AG04450 (cell line): Measurements from ENCODE around the gene WHRN. TPM values are rescaled to one million over a fixed set of nuclear protein-coding genes. Genes with fewer than 3 reads are reported as not detected.

Experiments used
- CTCF ChIA-PET: fragments of 300-600, 350-600 bp; formaldehyde crosslinking; extraction: SDS; loops from one replicate; lab custom pipeline; 2022; ENCODE audit warnings: antibody characterized with exemption, inconsistent platforms; lab: Charles Lee
- POLR2A ChIA-PET: fragments of 350-600 bp; formaldehyde crosslinking; extraction: SDS; loops from one replicate; lab custom pipeline; 2021; ENCODE audit warnings: antibody characterized with exemption, inconsistent platforms; lab: Yijun Ruan, JAX
- DNase-seq: peaks from one replicate; pipeline ENCODE4 v3.0.0-alpha.2; 2011; ENCODE audit warnings: low read depth, low spot score
- H3K27ac ChIP-seq: one replicate; pipeline ENCODE4 v1.5.1; 2012; ENCODE audit warnings: low read depth, low read length, control low read depth
- H3K27me3 ChIP-seq: one replicate; pipeline ENCODE4 v1.6.0; 2012; ENCODE audit warnings: low read length; ENCODE audit not compliant: control insufficient read depth, insufficient read depth
- H3K4me3 ChIP-seq: 2 replicates; pipeline ENCODE4 v1.5.1; 2011; ENCODE audit warnings: mild to moderate bottlenecking, low read depth, low read length, control low read depth
- H3K9me3 ChIP-seq: 2 replicates; pipeline ENCODE4 v1.5.1; 2012; ENCODE audit warnings: low read length; ENCODE audit not compliant: control insufficient read depth, insufficient read depth
- CTCF ChIP-seq: IDR thresholded peaks from 2 replicates; pipeline ENCODE4 v1.5.1; 2011; ENCODE audit warnings: low read depth, low read length, control low read depth, inconsistent platforms
- polyA plus RNA-seq: library from polyadenylated mRNA; depleted of rRNA; stranded (reverse); fragments of >200 nt; gene quantifications from 2 replicates; pipeline ENCODE4 v1.2.3, GENCODE V29; 2011

Gene WHRN
- polyA plus RNA-seq, 1 experiment, result 1.1 TPM

DNA sequence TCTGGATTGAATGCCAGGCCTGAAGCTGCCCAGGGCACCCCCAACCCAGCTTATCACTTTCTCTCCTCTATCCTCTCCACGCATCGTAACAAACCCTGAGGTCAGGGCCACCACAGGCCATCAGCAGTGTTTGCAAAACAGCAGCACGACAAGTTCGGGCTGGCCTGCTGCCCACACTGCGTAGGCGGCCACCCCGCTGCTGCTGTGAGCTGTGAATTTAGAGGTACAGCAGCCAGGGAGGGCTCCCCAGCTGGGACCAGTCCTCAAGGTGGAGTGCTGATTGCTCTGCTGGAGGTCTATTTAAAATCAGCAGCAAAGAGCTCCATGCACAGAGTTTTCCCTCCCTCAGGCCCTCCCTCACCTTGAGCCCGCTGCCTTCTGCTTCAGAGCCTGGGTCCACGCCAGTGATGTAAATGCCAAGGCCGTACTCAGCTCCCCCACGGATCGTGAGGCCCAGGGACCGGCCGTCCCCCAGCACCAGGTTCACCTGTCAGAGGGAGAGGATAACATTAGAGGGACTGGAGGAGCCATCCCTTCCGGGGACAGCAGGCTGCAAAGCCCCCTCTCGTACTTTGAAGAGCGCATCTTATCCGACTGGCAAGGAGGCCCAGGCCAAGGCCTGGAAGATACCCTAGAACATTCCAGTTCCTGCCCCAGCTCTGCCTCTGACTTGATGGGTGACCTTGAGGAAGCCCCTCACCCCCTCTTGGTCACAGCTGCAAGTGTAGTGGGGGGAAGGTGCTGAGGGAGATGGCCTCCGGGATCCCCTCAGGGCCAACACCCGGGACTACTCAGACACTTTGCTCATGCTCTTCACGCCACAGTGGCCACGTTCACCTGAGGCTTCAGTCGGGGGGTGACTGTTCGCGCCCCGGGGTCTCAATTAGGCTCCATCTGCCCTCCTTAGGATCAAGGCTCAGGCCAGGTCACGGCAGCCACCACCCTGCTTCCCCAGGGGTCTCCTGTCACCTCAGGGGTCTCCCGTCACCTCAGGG is 39.1 kb downstream of the WHRN start:
- Histone ChIP-seq H3K27ac (no peak overlapping the region), H3K9me3 (peaks cover 7% of the 10 kb centered on the region), H3K27me3 (peaks cover 2% of the 10 kb centered on the region), H3K4me3 (no peak overlapping the region)
- ChIA-PET CTCF (no interaction called here), POLR2A (interaction anchor here (0.6 kb wide), 1 partner anchor 10 kb away, joined by 3 read pairs; no protein-coding TSS in a partner anchor)
- no peak for TF ChIP-seq CTCF
- DNase-seq, result no peak

DNA sequence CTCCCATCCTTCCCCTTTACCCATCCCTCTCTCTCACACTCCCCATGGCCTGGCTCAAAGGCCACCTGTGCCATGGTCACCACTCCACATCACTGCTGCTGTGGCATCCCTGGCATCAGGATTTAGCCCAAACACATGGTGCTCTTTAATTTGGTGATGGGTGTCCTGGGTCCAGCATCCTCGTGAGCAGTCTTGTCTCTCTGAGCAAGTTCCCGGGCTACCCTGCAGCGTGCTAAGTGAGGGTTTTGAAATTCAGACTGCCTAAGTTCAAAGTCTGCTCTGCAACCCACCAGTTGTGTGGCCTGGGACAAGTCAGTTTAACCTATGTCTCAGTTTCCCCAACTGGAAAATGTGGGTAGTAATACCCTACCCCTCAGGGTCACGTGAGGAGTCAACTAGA is 39.9 kb downstream of the WHRN start:
- no peak overlapping the region for H3K27ac ChIP-seq
- no peak overlapping the region for H3K4me3 ChIP-seq
- ChIA-PET POLR2A (no interaction called here), CTCF (interaction anchor here (1.0 kb wide), 1 partner anchor 382 kb away, joined by 3 read pairs; no protein-coding TSS in a partner anchor)
- no peak for DNase-seq
- peaks cover 7% of the 10 kb centered on the region for H3K9me3 ChIP-seq
- H3K27me3 ChIP-seq, result no peaks in the 10 kb centered on the region
- no peak for TF ChIP-seq CTCF

DNA sequence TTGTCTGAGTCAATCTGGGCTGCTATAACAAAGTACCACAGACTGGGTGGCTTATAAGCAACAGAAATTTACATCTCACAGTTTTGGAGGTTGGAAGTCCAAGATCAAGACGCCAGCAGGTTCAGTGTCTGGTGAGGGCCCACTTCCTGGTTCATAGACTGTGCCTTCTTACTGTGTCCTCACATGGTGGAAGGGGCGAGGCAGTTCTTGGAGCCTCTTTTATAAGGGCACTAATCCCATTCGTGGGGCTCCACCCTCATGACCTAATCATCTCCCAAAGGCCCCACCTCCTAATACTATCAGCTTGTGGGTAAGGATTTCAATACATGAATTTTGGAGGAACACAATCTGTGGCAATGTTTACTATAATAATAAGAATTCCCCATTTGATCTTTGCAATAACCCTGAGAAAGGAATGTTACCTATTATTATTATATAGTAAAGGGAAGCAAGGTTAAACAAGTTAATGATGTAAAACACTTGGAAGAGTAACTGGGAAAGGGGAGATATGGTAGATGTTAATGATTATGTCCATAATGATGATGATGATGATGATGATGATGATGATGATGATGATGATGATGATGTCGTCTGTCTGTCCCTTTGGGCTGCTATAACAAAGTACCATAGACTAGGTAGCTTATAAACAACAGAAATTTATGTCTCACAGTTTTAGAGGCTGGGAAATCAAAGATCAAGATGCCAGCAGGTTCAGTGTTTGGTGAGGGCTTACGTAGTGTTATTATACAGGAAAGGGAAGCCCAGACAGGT is 40.8 kb downstream of the WHRN start:
- no peak overlapping the region for H3K27ac ChIP-seq
- no peak overlapping the region for H3K4me3 ChIP-seq
- ChIA-PET POLR2A (no interaction called here), CTCF (interaction anchor here (1.0 kb wide), 1 partner anchor 381 kb away, joined by 3 read pairs; no protein-coding TSS in a partner anchor)
- H3K27me3 ChIP-seq, result no peaks in the 10 kb centered on the region
- H3K9me3 ChIP-seq, result peaks cover 3% of the 10 kb centered on the region
- TF ChIP-seq CTCF, result no peak
- DNase-seq, result no peak

GRCh38 chr9:114462791-114463190 is 42.5 kb downstream of the WHRN start:
- H3K9me3 ChIP-seq, result no peaks in the 10 kb centered on the region
- TF ChIP-seq CTCF, result no peak
- no peaks in the 10 kb centered on the region for H3K27me3 ChIP-seq
- no peak for DNase-seq
- CTCF ChIA-PET, result interaction anchor here (0.9 to 1.4 kb wide), 2 partner anchors 28 to 191 kb away, joined by 6 to 8 read pairs; no protein-coding TSS in a partner anchor
- H3K4me3 ChIP-seq, result no peak overlapping the region
- H3K27ac ChIP-seq, result no peak overlapping the region
- POLR2A ChIA-PET, result no interaction called here
